GM13976 (cell line): ENCODE measurements around the gene SRSF1.
"Not testable (repeated sequence)": the region's sequence is repeated elsewhere in the genome, so short reads cannot be mapped to it uniquely, and the experiment has no call there.

Experiments
- DNase-seq: peaks from one replicate; pipeline ENCODE4 v3.0.0; 2012; ENCODE audit warnings: low spot score
- in situ Hi-C: fragments of 300-500 bp; cut with MboI; formaldehyde crosslinking; loops from one replicate; pipeline ENCODE4 v1.12.0; 2022; ENCODE audit warnings: low sequenced_read_pairs, mixed read lengths, inconsistent platforms; ENCODE audit not compliant: unreplicated experiment
- TF ChIP-seq, protein P1 (sequence below): IDR thresholded peaks from 2 replicates; pipeline ENCODE4 v1.5.1; 2012; ENCODE audit warnings: borderline replicate concordance, mild to moderate bottlenecking; ENCODE audit not compliant: insufficient read depth; ENCODE audit errors: extremely low read depth, missing control alignments, control extremely low read depth

The SRSF1 gene

DNA sequence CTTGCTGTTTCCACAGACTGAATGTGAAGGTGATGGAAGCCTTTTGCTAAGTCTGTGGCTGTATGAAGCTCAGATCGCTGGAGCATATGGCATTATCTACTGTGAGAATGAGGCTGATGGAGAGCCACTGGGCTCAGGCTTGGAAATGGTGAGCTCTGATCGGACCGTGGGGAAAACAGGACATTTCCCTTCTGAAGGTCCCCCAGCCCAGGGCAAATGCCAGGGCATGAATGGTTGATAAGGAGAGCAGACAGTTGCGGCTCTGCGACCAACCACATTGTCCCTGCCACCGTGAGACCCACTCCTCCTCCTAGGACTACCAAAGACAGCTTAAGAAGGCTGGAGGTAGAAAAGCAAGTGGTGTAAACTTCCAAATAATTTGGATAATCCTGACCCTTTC is 47.1 kb downstream of the SRSF1 start:
- in situ Hi-C loops, result no loop called here
- TF ChIP-seq, protein P1, sequence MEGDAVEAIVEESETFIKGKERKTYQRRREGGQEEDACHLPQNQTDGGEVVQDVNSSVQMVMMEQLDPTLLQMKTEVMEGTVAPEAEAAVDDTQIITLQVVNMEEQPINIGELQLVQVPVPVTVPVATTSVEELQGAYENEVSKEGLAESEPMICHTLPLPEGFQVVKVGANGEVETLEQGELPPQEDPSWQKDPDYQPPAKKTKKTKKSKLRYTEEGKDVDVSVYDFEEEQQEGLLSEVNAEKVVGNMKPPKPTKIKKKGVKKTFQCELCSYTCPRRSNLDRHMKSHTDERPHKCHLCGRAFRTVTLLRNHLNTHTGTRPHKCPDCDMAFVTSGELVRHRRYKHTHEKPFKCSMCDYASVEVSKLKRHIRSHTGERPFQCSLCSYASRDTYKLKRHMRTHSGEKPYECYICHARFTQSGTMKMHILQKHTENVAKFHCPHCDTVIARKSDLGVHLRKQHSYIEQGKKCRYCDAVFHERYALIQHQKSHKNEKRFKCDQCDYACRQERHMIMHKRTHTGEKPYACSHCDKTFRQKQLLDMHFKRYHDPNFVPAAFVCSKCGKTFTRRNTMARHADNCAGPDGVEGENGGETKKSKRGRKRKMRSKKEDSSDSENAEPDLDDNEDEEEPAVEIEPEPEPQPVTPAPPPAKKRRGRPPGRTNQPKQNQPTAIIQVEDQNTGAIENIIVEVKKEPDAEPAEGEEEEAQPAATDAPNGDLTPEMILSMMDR, result no peak
- no peak for DNase-seq

DNA sequence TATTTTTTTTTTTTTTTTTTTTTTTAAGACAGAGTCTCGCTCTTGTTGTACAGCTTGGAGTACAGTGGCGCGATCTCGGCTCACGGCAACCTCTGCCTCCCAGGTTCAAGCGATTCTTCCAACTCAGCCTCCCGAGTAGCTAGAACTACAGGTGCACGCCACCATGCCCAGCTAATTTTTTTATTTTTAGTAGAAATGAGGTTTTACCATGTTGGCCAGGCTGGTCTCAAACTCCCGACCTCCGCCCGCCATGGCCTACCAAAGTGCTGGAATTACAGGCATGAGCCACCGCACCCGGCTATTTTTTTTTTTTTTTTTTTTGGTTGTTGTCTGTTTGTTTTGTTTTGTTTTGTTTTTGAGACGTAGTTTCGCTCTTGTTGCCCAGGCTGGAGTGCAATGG is 48.7 kb downstream of the SRSF1 start:
- in situ Hi-C loops, result not testable (repeated sequence)

DNA sequence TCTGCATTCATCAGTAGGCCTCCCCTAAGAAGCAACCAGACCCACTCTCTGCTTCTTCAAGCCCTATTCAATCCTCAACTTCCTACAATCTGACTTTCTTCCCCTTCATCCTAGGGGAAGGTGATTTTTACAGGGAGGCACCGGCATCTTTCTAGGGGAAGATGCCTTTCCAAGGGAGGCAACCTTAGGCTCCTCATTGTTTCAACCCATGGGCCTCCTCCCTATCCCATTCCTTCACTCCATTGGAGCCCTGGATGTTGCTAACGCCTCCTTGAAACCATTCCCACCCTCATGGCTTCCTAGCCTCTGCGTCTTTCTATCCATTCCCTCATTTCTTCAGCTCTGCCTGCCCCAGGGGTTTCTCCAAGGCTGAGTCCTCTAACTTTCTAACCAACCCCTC is 49.2 kb downstream of the SRSF1 start:
- TF ChIP-seq, protein P1, result no peak
- DNase-seq, result no peak
- in situ Hi-C loops, result no loop called here

More for the DNA sequence above, 48.7 kb downstream of the SRSF1 start:
- DNase-seq, result not testable (repeated sequence)

DNA sequence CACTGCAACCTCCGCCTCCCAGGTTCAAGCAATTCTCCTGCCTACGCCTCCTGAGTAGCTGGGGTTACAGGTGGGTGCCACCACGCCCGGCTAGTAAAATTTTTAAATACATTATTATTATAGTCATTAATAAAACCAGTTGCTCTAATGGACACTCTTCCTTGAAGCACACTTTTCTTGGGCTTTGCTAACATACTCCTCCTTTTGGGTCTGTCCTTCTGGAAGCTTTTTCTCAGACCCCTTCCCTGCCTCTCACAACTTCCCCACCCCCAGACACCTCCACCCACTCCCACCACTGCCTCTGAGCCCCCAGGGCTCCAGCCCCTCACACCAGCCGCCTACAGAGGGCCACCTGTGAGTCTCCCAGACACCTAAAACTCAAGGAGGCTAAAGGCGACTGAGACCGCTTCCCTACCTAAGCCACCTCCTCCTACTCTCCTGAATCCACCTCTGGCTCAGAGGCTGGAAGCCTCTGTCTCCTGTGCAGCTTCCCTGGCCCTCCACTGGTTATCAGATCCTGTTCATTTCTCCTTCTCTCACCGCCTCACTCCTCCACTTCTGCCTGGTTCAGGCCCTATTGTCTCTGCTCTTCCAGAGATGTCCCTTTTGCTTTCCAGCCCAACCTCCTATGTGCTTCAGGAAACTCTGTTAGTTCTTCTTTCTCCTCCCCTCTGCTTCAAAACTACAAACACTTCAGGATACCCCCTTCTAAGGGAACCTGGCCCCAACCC is 49.8 kb downstream of the SRSF1 start:
- in situ Hi-C loops, result no loop called here
- TF ChIP-seq, protein P1, result no peak
- DNase-seq, result no peak

DNA sequence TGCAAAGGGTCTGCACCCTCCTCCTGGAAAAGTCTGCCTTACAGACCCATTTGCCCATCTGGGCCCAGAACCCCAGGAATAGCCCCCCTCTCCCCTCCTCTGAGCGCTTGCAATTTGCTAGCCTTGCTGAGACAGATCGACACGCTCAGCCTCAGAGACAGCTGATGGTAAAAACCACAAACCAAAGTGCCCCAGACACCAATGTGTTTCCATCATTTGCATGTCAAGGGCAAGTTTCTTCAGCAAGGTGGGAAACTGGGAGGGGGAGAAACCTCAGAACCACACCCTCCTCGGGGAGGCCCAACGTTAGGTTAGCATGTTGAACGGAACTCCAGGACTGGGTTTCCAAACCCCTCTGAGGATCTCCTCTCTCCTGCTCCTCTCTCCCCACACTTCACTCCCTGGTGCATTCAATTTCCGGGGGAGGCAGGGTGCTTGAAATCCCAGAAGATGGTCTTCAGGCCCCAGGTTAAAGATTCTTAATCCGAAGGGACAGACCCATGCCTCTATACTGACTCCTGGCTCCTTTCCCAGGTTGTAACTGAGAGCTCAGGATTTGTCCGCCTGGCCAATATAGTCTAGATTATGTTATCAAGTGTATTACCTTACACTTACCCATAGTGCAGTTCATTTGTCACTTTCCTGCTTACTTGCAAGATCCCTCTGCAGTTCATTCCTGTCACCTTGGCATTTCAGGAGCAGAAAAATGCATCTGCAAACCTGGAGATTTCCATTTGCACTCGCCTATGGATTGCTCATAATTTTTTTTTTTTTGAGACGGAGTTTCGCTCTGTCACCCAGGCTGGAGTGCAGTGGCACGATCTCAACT is 50.5 kb downstream of the SRSF1 start:
- TF ChIP-seq, protein P1, result no peak
- in situ Hi-C loops, result no loop called here
- DNase-seq, result peak; percentile 69

DNA sequence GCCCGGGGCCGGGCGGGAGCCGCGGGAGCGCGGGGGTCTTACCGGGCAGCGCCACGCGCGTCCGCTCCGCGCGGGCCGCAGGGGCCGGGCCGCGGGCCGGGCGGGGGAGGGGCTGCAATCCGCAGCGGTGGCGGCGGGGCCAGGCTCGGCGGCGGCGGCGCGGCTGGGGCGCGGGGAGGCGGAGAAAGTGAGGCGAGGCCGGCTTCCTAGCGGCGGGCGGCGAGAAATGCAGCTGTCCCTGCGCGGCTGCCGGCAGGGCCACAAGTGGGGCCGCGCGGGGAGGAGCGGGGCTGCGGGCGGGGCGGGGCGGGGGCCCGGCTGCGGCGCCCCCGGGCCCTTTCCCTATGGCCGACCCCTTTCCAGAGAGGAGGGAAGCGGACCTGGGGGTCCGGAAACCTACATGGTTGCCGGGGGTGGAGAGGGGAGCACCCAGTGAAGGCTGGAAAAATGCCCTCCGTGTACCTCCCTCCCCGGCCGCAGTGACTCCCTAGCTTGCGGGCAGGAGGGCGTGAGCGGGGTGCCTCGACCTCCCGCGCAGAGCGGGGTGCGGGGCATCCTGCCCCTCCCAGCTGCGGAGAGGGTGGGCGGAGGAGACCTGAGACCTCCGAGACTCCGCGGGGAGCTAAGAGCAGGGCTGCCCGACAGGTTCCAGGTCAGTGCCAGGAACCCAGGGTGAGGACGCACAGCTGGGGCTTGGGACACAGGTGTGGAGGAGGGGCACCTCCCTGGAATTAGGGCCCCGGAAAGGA is 51.7 kb downstream of the SRSF1 start, which contains the start of gene CUEDC1:
TSS of gene CUEDC1 (minus strand) at position 230 of the 749 bp plus-strand sequence. CDS start 69,848 bp downstream, outside the sequence.
- in situ Hi-C loops, result no loop called here
- peak; percentile 86 for DNase-seq
- TF ChIP-seq, protein P1, result peak; percentile 45
